ENCODE results near the gene QPRT.

DNA sequence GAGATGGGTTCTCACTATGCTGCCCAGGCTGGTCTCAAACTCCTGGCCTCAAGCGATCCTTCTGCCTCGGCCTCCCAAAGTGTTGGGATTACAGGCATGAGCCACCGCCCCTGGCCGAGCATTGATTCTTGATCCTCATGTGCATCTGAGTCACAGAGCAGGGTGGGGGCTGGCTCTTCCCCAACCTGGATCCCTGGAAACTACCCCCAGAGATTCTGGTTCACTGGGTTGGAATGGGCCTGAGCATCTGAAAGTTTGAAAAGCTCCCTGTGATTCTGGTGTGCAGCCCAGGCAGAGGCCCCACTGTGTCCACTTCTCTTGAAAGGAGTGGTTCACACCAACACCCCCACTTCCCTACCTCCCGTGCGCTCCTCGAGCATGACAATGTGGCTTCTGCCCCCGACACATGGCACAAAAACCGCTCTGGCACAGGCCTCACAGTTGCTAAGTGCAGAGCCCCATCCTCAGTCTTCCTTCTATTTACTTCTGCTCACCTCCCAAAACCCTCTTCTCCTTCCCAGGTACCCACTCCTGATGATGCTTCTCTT is 4.6 kb downstream of the QPRT start:
- TF ChIP-seq ZNF510 (tag by site-specific recombination; IDR thresholded peaks at IDR 0.05; ENCODE audit: insufficient replicate concordance) (no peak), ZFP41 (tag by site-specific recombination; IDR thresholded peaks at IDR 0.05; ENCODE audit: borderline replicate concordance) (no peak), ZNF433 (tag by site-specific recombination; IDR thresholded peaks at IDR 0.05; ENCODE audit: low read depth) (no peak), ZNF513 (tag by site-specific recombination; IDR thresholded peaks at IDR 0.05) (no peak), ZSCAN30 (tag by site-specific recombination; IDR thresholded peaks at IDR 0.05) (no peak), GLI4 (tag by site-specific recombination; IDR thresholded peaks at IDR 0.05) (no peak), GFI1B (tag by site-specific recombination; IDR thresholded peaks at IDR 0.05) (no peak), ZNF335 (tag by site-specific recombination; conservative IDR thresholded peaks at IDR 0.05) (no peak), SP3 (tag by site-specific recombination; IDR thresholded peaks at IDR 0.05) (no peak), ZNF747 (tag by site-specific recombination; IDR thresholded peaks at IDR 0.05) (no peak), ZNF629 (tag by site-specific recombination; IDR thresholded peaks at IDR 0.05) (no peak)
- TF ChIP-seq, protein P1, sequence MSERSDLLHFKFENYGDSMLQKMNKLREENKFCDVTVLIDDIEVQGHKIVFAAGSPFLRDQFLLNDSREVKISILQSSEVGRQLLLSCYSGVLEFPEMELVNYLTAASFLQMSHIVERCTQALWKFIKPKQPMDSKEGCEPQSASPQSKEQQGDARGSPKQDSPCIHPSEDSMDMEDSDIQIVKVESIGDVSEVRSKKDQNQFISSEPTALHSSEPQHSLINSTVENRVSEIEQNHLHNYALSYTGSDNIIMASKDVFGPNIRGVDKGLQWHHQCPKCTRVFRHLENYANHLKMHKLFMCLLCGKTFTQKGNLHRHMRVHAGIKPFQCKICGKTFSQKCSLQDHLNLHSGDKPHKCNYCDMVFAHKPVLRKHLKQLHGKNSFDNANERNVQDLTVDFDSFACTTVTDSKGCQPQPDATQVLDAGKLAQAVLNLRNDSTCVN (tag by site-specific recombination; optimal IDR thresholded peaks at IDR 0.05) = no peak
- TF ChIP-seq, protein P2, sequence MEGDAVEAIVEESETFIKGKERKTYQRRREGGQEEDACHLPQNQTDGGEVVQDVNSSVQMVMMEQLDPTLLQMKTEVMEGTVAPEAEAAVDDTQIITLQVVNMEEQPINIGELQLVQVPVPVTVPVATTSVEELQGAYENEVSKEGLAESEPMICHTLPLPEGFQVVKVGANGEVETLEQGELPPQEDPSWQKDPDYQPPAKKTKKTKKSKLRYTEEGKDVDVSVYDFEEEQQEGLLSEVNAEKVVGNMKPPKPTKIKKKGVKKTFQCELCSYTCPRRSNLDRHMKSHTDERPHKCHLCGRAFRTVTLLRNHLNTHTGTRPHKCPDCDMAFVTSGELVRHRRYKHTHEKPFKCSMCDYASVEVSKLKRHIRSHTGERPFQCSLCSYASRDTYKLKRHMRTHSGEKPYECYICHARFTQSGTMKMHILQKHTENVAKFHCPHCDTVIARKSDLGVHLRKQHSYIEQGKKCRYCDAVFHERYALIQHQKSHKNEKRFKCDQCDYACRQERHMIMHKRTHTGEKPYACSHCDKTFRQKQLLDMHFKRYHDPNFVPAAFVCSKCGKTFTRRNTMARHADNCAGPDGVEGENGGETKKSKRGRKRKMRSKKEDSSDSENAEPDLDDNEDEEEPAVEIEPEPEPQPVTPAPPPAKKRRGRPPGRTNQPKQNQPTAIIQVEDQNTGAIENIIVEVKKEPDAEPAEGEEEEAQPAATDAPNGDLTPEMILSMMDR (tag by site-specific recombination; IDR thresholded peaks at IDR 0.05) = no peak
- TF ChIP-seq, protein P3, sequence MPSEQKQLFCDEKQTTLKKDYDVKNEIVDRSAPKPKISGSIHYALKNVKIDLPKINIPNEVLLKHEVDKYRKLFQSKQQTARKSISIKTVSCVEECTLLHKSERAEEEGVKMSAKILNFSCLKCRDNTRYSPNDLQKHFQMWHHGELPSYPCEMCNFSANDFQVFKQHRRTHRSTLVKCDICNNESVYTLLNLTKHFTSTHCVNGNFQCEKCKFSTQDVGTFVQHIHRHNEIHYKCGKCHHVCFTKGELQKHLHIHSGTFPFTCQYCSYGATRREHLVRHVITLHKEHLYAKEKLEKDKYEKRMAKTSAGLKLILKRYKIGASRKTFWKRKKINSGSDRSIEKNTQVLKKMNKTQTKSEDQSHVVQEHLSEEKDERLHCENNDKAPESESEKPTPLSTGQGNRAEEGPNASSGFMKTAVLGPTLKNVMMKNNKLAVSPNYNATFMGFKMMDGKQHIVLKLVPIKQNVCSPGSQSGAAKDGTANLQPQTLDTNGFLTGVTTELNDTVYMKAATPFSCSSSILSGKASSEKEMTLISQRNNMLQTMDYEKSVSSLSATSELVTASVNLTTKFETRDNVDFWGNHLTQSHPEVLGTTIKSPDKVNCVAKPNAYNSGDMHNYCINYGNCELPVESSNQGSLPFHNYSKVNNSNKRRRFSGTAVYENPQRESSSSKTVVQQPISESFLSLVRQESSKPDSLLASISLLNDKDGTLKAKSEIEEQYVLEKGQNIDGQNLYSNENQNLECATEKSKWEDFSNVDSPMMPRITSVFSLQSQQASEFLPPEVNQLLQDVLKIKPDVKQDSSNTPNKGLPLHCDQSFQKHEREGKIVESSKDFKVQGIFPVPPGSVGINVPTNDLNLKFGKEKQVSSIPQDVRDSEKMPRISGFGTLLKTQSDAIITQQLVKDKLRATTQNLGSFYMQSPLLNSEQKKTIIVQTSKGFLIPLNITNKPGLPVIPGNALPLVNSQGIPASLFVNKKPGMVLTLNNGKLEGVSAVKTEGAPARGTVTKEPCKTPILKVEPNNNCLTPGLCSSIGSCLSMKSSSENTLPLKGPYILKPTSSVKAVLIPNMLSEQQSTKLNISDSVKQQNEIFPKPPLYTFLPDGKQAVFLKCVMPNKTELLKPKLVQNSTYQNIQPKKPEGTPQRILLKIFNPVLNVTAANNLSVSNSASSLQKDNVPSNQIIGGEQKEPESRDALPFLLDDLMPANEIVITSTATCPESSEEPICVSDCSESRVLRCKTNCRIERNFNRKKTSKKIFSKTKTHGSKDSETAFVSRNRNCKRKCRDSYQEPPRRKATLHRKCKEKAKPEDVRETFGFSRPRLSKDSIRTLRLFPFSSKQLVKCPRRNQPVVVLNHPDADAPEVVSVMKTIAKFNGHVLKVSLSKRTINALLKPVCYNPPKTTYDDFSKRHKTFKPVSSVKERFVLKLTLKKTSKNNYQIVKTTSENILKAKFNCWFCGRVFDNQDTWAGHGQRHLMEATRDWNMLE (tag by site-specific recombination; conservative IDR thresholded peaks at IDR 0.05; ENCODE audit: low read depth) = no peak
